Activated CD4-positive, alpha-beta memory T cell treated with anti-CD3 and anti-CD28 coated beads, Interleukin-2, amount 10 ng/mL, durations not matched to agents 7 days and 5 days (primary cell): ENCODE results near the gene GPR63. TPM values are rescaled to one million over a fixed set of nuclear protein-coding genes. Genes with fewer than 3 reads are reported as not detected.
A peak's percentile ranks its signal among the peaks of the same experiment; 100 is the strongest.

ENCODE experiments used
- CTCF ChIA-PET: fragments of 350-600 bp; sonication (Branson Sonifier 250); formaldehyde crosslinking; loops from one replicate; lab custom pipeline; 2021; ENCODE audit warnings: antibody characterized with exemption, inconsistent platforms; lab: Charles Lee
- POLR2A ChIA-PET: fragments of 350-600 bp; sonication (Branson Sonifier 250); formaldehyde crosslinking; loops from one replicate; lab custom pipeline; 2021; ENCODE audit warnings: antibody characterized with exemption; lab: Charles Lee
- DNase-seq: peaks from one replicate; pipeline ENCODE4 v3.0.0-alpha.2; 2020
- H3K27ac Mint-ChIP-seq: one replicate; pipeline ENCODE4 v1.8.0; 2021; ENCODE audit warnings: mild to moderate bottlenecking, mixed read lengths
- H3K27me3 Mint-ChIP-seq: one replicate; pipeline ENCODE4 v1.8.0; 2021; ENCODE audit warnings: mixed read lengths
- H3K36me3 Mint-ChIP-seq: one replicate; pipeline ENCODE4 v1.8.0; 2021; ENCODE audit warnings: low read depth, mixed read lengths
- H3K4me1 Mint-ChIP-seq: one replicate; pipeline ENCODE4 v1.8.0; 2021; ENCODE audit warnings: mixed read lengths
- H3K4me3 Mint-ChIP-seq: one replicate; pipeline ENCODE4 v1.8.0; 2021; ENCODE audit warnings: mild to moderate bottlenecking, mixed read lengths
- H3K9me3 Mint-ChIP-seq: one replicate; pipeline ENCODE4 v1.8.0; 2021; ENCODE audit warnings: mixed read lengths
- total RNA-seq, 2 experiments: library from RNA; stranded (reverse); gene quantifications; one replicate each; pipeline ENCODE4 v1.2.3, GENCODE V29; 2021

GPR63 gene
- total RNA-seq, 2 experiments from 2014 or later = 3.5 to 3.7 TPM

- Mint-ChIP-seq H3K4me3 (no peak overlapping the region), H3K27ac (no peak overlapping the region)
These were observed 15.3 kb upstream of the GPR63 start for GRCh38 chr6:96852605-96853004.

GRCh38 chr6:96851858-96852257 is 14.6 kb upstream of the GPR63 start:
- no peak overlapping the region for H3K27ac Mint-ChIP-seq
- DNase-seq = no peak
- no peaks in the 10 kb centered on the region for H3K9me3 Mint-ChIP-seq
- CTCF ChIA-PET = no interaction called here
- POLR2A ChIA-PET = no interaction called here
- H3K4me1 Mint-ChIP-seq = no peaks in the 10 kb centered on the region
- H3K36me3 Mint-ChIP-seq = no peaks in the 10 kb centered on the region
- peaks cover 8% of the 10 kb centered on the region for H3K27me3 Mint-ChIP-seq
- H3K4me3 Mint-ChIP-seq = no peak overlapping the region

More at GRCh38 chr6:96852605-96853004, 15.3 kb upstream of the GPR63 start:
- H3K27me3 Mint-ChIP-seq = peaks cover 5% of the 10 kb centered on the region
- CTCF ChIA-PET = no interaction called here
- H3K4me1 Mint-ChIP-seq = no peaks in the 10 kb centered on the region
- no peaks in the 10 kb centered on the region for H3K9me3 Mint-ChIP-seq
- POLR2A ChIA-PET = no interaction called here
- DNase-seq = no peak
- no peaks in the 10 kb centered on the region for H3K36me3 Mint-ChIP-seq

- H3K36me3 Mint-ChIP-seq = no peaks in the 10 kb centered on the region
- ChIA-PET POLR2A (no interaction called here), CTCF (no interaction called here)
- H3K4me3 Mint-ChIP-seq = no peak overlapping the region
- peaks cover 24% of the 10 kb centered on the region for H3K27me3 Mint-ChIP-seq
- H3K4me1 Mint-ChIP-seq = no peaks in the 10 kb centered on the region
- H3K27ac Mint-ChIP-seq = no peak overlapping the region
- no peak for DNase-seq
- H3K9me3 Mint-ChIP-seq = no peaks in the 10 kb centered on the region
These were observed 12.3 kb upstream of the GPR63 start for GRCh38 chr6:96849615-96850014.

GRCh38 chr6:96844530-96844929 is 7.3 kb upstream of the GPR63 start:
- ChIA-PET CTCF (no interaction called here), POLR2A (no interaction called here)
- no peak overlapping the region for H3K27ac Mint-ChIP-seq
- no peaks in the 10 kb centered on the region for H3K36me3 Mint-ChIP-seq
- H3K4me1 Mint-ChIP-seq = no peaks in the 10 kb centered on the region
- no peaks in the 10 kb centered on the region for H3K9me3 Mint-ChIP-seq
- DNase-seq = no peak
- H3K4me3 Mint-ChIP-seq = no peak overlapping the region
- H3K27me3 Mint-ChIP-seq = peaks cover 27% of the 10 kb centered on the region

GRCh38 chr6:96841345-96841744 is 4.1 kb upstream of the GPR63 start:
- H3K4me1 Mint-ChIP-seq = peaks cover 11% of the 10 kb centered on the region
- H3K36me3 Mint-ChIP-seq = no peaks in the 10 kb centered on the region
- ChIA-PET CTCF (interaction anchor here (0.6 kb wide), 1 partner anchor 38 kb away, joined by 5 read pairs; no protein-coding TSS in a partner anchor), POLR2A (no interaction called here)
- peaks cover 30% of the 10 kb centered on the region for H3K27me3 Mint-ChIP-seq
- DNase-seq = no peak
- H3K27ac Mint-ChIP-seq = no peak overlapping the region
- H3K4me3 Mint-ChIP-seq = no peak overlapping the region
- H3K9me3 Mint-ChIP-seq = no peaks in the 10 kb centered on the region

- H3K27me3 Mint-ChIP-seq = peaks cover 19% of the 10 kb centered on the region
- no peak for DNase-seq
- no peaks in the 10 kb centered on the region for H3K9me3 Mint-ChIP-seq
- no peaks in the 10 kb centered on the region for H3K36me3 Mint-ChIP-seq
- ChIA-PET POLR2A (interaction anchor here (1.2 to 3.4 kb wide), 6 partner anchors 49 to 315 kb away, joined by 3 to 10 read pairs (median 10); partner anchors contain the start of genes KLHL32, NDUFAF4 and UFL1), CTCF (interaction anchor here (0.7 to 1.2 kb wide), 3 partner anchors 45 to 63 kb away, joined by 3 read pairs; no protein-coding TSS in a partner anchor)
- peak overlapping the region; percentile 94 for H3K4me3 Mint-ChIP-seq
- H3K27ac Mint-ChIP-seq = peak overlapping the region; percentile 79
- peaks cover 32% of the 10 kb centered on the region for H3K4me1 Mint-ChIP-seq
These were observed 621 bp downstream of the GPR63 start for GRCh38 chr6:96836631-96837080.

GRCh38 chr6:96834070-96834469 is 3.2 kb downstream of the GPR63 start:
- no peak for DNase-seq
- Mint-ChIP-seq H3K4me1 (peaks cover 32% of the 10 kb centered on the region), H3K27ac (no peak overlapping the region), H3K27me3 (peaks cover 11% of the 10 kb centered on the region), H3K9me3 (no peaks in the 10 kb centered on the region), H3K4me3 (no peak overlapping the region), H3K36me3 (peaks cover 7% of the 10 kb centered on the region)
- POLR2A ChIA-PET = no interaction called here
- CTCF ChIA-PET = no interaction called here

GRCh38 chr6:96832780-96833179 is 4.5 kb downstream of the GPR63 start:
- no peak overlapping the region for H3K4me3 Mint-ChIP-seq
- CTCF ChIA-PET = interaction anchor here (1.0 kb wide), 1 partner anchor 66 kb away, joined by 3 read pairs; no protein-coding TSS in a partner anchor
- H3K27ac Mint-ChIP-seq = no peak overlapping the region

GRCh38 chr6:96826865-96827264 is 10.4 kb downstream of the GPR63 start:
- no peak for DNase-seq
- POLR2A ChIA-PET = no interaction called here
- Mint-ChIP-seq H3K4me3 (no peak overlapping the region), H3K27me3 (no peaks in the 10 kb centered on the region), H3K36me3 (peaks cover 28% of the 10 kb centered on the region), H3K9me3 (no peaks in the 10 kb centered on the region), H3K27ac (no peak overlapping the region), H3K4me1 (peaks cover 3% of the 10 kb centered on the region)
- CTCF ChIA-PET = no interaction called here

More at GRCh38 chr6:96832780-96833179, 4.5 kb downstream of the GPR63 start:
- Mint-ChIP-seq H3K27me3 (no peaks in the 10 kb centered on the region), H3K9me3 (no peaks in the 10 kb centered on the region), H3K36me3 (peaks cover 8% of the 10 kb centered on the region), H3K4me1 (peaks cover 28% of the 10 kb centered on the region)
- POLR2A ChIA-PET = no interaction called here
- DNase-seq = no peak

- Mint-ChIP-seq H3K27me3 (no peaks in the 10 kb centered on the region), H3K27ac (no peak overlapping the region), H3K9me3 (no peaks in the 10 kb centered on the region), H3K4me1 (peaks cover 3% of the 10 kb centered on the region), H3K36me3 (peaks cover 26% of the 10 kb centered on the region), H3K4me3 (no peak overlapping the region)
- CTCF ChIA-PET = no interaction called here
- no peak for DNase-seq
- POLR2A ChIA-PET = no interaction called here
These were observed 13.5 kb downstream of the GPR63 start for GRCh38 chr6:96823743-96824142.

GRCh38 chr6:96821034-96821433 is 16.2 kb downstream of the GPR63 start:
- ChIA-PET POLR2A (no interaction called here), CTCF (no interaction called here)
- H3K4me1 Mint-ChIP-seq = no peaks in the 10 kb centered on the region
- no peak overlapping the region for H3K4me3 Mint-ChIP-seq
- DNase-seq = no peak
- H3K9me3 Mint-ChIP-seq = no peaks in the 10 kb centered on the region
- H3K36me3 Mint-ChIP-seq = peaks cover 23% of the 10 kb centered on the region
- no peaks in the 10 kb centered on the region for H3K27me3 Mint-ChIP-seq
- H3K27ac Mint-ChIP-seq = no peak overlapping the region

GRCh38 chr6:96816301-96816817 is 20.9 kb downstream of the GPR63 start:
- POLR2A ChIA-PET = no interaction called here
- CTCF ChIA-PET = no interaction called here
- Mint-ChIP-seq H3K9me3 (no peaks in the 10 kb centered on the region), H3K4me3 (no peak overlapping the region), H3K4me1 (no peaks in the 10 kb centered on the region), H3K36me3 (peaks cover 6% of the 10 kb centered on the region), H3K27ac (no peak overlapping the region), H3K27me3 (no peaks in the 10 kb centered on the region)
- no peak for DNase-seq

GRCh38 chr6:96814625-96815024 is 22.7 kb downstream of the GPR63 start:
- Mint-ChIP-seq H3K4me3 (no peak overlapping the region), H3K36me3 (peaks cover 4% of the 10 kb centered on the region), H3K4me1 (no peaks in the 10 kb centered on the region), H3K27ac (no peak overlapping the region), H3K27me3 (no peaks in the 10 kb centered on the region), H3K9me3 (no peaks in the 10 kb centered on the region)
- ChIA-PET POLR2A (no interaction called here), CTCF (no interaction called here)
- no peak for DNase-seq

GRCh38 chr6:96812077-96812703 is 25.1 kb downstream of the GPR63 start:
- ChIA-PET CTCF (no interaction called here), POLR2A (no interaction called here)
- Mint-ChIP-seq H3K4me3 (no peak overlapping the region), H3K27me3 (no peaks in the 10 kb centered on the region), H3K27ac (no peak overlapping the region), H3K36me3 (no peaks in the 10 kb centered on the region), H3K4me1 (peaks cover 4% of the 10 kb centered on the region), H3K9me3 (no peaks in the 10 kb centered on the region)
- no peak for DNase-seq
